ENCODE results near the gene NEDD9.

The NEDD9 gene

DNA sequence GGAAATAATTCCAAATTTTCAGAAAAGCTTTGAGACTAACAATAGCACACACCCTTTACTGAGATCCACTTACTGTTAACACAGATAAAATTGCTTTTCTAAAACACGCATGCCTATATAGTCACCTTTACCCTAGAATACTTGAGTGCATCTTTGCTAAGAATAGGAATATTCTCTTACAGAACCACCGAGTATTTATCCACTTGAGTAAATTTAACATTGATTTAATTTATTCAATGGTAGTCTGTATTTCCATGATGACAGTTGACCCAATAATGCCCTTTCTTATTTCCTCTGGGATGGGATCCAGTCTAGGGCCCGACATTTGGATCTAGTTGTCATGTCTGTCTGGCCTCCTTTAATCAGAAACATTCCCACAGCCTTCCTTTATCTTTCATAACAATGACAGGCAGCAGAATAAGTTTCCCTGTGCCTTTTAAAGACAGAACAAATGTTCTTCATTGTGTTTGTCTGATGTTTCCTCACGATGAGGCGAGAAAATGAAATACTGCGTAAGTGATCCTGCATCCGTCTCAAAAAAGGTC lies 64.3 kb downstream of the NEDD9 start:
- DNase-seq: no peak

GRCh38 chr6:11166948-11167347 lies 65.5 kb downstream of the NEDD9 start:
- DNase-seq: no peak

GRCh38 chr6:11164717-11165646 lies 67.5 kb downstream of the NEDD9 start:
- no peak for DNase-seq

DNA sequence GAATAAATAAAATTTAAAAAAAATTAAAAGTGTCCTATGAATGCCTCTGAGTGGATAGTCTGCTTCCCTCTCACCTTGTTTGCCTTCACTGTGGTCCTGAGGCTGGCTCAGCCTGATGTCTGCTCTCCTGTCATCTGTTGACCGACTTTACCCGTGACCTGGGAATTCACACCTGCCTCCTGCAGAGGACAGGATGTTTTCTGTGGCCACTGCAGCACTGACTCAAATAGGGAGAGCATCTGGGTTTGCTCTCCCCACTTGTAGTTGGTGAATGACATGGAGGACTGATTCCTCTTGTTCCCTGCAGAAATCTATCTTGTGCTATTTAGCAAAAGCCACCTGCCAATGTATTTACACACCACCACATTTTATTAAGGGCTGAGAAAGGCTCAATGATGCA lies 68.5 kb downstream of the NEDD9 start:
- DNase-seq: no peak

DNA sequence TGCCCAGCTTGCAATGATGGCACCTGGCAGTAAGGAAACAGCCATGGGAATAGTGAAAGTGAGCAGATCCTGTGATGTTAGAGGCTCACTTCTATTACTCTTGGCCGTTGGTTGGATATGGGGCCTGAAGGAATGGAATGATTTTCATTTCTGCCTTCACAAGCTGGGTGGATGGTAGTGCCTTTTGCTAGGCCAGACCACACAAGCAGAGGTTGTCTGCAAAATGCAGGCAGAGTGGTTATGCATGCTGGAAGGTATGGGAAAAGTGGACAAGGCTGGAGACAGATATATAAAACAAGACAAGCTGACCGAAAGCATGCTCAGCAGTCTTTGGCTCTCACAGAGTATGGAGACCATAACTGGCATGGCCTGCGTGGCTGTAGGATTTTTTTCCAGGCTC lies 70.2 kb downstream of the NEDD9 start:
- DNase-seq: no peak

DNA sequence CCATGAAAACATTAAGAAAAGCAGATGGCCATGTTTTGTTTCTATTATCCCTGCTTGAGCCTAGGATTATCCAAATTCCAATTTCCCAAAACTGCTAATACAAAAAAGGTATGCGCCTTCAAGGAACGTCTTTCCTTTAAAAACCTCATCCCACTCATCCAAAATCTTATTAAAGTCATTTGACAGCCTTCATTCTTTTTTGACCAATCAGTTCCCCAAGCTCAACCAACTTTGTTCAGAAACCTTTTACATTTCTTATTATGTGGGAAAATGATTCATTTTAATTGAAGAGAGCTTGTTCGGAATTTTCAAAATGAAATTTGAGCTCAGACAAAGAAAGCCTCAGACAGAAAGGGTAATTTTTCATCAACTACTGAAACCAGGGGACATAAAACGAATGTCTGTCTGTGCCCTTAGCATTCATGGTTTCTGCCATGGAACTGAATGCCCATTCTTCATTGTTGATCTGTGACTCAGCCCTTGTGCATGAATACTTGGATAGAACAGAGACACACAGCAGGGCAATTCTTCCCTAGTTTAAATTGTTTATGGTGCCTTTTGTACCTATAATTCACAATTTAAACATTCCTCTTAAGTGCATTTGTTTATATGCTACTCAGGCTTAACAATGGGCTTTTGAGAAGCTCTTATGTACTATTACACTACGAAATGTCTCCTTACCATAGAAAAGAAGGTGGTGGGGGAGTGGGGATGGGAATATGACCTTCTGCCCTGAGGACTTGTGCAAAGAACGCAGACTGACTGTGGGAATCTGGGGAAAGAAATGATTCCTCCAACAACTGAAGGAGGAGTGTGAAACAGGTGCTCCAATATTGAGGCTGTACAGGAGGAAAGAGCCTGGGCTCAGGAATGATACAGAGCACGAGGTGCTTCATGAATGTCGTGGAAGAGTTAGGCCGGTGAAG lies 71.2 kb downstream of the NEDD9 start:
- DNase-seq: no peak

GRCh38 chr6:11160199-11160598 lies 72.3 kb downstream of the NEDD9 start:
- no peak for DNase-seq

GRCh38 chr6:11155589-11155988 lies 76.9 kb downstream of the NEDD9 start:
- DNase-seq: no peak

- DNase-seq: no peak
These were observed 79.0 kb downstream of the NEDD9 start for GRCh38 chr6:11153447-11153846.

DNA sequence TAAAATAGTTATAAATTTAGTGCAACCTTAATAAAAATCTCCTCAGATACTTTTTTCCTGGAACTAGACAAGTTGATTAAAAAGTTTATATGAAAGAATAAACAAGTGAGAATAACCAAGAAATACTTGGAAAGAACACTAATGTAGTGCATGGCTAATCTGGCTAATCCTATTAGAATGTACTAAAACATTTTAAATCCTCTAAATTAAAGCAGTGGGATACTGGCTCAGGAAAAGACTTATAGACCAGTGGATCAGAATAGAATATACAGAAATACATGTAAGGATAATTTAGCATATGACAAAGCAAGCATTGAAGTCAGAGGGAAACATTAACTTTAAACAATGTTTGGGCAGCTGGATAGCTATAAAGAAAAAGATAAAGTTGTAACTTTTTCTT lies 79.9 kb downstream of the NEDD9 start:
- no peak for DNase-seq

DNA sequence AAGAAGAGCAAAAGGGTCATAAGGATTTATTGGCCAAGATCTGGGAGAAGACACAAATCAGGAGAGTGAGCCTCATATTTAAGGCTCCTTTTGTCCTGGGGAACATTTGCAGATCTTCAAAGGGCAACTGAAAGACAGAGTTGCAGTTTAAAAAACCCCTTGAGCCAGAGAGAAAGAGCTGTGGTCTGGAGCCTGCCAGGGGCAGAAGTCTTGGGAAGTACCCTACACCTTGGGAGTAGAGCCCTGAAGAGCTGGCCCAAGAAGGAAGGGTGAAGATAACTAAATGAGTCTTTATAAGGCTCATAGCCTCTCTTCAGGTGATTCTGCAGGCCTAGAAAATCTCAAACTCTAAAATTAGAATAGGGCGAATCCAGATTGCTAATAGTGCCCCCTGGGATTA lies 81.0 kb downstream of the NEDD9 start:
- no peak for DNase-seq

DNA sequence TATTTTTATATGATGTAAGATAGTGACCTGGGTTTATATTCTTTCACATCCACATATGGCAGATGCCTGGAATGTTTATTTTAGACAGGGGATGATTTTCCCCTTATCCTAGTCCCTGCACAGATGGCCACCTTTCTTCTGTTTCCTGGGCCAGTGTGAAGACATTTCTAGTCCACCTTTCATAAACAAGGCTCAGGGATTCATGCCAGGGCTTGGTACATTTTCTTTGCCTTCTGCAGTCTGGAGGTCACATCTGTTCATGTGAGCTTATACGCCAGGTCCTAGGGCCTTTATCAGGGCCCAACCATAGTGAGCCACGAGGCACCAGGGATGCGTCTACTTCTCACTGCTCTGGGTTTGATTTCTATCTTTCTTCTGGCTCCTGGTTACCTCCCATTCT lies 82.9 kb downstream of the NEDD9 start:
- DNase-seq: no peak

GRCh38 chr6:11146117-11146826 lies 86.2 kb downstream of the NEDD9 start:
- DNase-seq: no peak

- peak; percentile 31 for DNase-seq
These were observed 88.0 kb downstream of the NEDD9 start for GRCh38 chr6:11144393-11144851.

DNA sequence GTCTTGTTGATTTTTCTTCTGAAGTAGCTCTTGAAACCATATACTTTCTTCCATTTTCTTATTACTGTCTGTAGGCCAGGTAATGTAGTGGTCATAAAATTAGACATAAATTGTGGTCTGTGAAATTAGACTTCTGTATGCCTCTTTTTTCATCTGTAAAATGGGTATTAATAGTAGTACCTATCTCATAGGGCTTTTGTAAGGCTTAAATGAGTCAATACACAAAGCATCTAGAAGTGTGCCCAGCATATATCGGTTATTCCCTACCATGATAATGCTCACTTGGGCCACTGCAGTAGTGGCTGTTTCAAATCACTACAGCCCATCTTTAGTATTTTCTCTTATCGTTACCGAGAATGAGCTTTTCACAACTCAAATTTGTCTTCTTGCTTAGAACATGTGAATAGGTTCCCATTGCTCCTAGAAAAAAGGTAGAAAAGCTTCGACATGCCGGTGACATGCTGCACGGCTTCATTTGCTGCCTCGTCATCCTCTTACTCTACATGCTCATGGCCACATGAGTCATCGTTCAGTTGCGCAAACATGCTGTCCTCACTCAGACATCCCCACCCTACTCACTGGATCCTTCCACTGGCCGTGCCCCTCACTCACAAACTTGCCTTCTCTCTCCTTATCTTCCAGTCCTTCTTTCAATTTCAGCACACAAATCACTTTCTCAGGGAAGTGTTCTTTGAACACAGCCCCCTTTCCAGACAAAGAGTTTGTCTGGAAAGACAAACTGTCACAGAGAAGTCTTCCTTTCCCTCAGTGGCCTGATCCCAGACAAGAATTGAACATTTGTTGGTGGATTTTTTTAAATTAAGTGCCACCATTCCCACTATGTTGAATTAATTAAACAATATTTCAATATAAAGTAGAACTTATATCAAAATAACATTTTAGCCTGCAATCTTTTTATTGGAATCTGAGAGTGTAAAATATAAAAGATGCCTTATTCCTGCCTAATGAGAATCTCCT lies 88.8 kb downstream of the NEDD9 start:
- DNase-seq: peak; percentile 69

DNA sequence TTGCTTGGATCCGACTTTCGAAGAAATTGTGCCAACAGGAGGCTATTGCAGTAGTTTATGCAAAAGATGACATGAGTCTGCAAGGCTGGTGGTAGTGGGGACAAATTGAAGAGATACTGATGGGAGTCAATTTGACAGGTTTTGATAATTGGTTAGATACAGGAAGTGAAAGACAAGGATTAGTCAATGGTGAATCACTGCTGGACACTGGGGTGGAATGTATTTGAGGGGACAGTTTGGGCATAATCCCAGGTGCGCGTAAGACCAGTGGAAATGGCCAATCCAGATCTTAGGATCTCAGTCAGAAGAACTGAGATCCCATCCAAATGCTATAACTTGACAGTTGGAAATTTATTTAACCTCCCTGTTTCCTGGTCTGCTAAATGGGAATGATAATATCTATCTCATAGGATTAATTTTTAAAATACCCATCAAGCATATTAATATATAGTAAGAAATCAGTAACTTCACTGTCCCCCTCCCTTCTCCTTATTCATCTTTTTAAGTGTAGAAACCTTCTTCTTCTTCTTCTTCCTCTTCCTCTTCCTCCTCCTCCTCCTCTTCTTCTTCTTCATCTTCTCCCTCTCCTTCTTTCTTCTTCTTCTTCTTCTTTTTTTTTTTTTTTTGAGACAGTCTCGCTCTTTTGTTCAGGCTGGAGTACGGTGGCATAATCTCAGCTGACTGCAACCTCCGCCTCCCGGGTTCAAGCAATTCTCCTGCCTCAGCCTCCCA lies 90.0 kb downstream of the NEDD9 start:
- DNase-seq: no peak

DNA sequence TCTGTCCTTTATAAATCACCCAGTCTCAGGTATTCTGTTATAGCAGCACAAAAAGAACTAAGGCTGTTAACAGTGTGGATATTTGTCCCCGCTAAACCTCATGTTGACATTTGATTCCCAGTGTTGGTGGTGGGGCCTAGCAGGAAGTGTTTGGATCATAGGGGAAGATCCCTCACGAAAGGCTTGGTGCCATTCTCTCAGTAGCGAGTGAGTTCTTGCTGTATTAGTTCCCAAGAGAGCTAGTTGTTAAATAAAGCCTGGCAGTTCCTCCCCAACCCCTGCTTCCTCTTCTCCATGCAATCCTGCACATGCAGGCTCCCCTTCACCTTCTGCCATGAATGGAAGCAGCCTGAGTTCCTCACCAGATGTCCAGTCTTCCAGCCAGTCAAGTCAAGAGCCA lies 91.2 kb downstream of the NEDD9 start:
- no peak for DNase-seq

GRCh38 chr6:11140056-11140455 lies 92.4 kb downstream of the NEDD9 start:
- no peak for DNase-seq

DNA sequence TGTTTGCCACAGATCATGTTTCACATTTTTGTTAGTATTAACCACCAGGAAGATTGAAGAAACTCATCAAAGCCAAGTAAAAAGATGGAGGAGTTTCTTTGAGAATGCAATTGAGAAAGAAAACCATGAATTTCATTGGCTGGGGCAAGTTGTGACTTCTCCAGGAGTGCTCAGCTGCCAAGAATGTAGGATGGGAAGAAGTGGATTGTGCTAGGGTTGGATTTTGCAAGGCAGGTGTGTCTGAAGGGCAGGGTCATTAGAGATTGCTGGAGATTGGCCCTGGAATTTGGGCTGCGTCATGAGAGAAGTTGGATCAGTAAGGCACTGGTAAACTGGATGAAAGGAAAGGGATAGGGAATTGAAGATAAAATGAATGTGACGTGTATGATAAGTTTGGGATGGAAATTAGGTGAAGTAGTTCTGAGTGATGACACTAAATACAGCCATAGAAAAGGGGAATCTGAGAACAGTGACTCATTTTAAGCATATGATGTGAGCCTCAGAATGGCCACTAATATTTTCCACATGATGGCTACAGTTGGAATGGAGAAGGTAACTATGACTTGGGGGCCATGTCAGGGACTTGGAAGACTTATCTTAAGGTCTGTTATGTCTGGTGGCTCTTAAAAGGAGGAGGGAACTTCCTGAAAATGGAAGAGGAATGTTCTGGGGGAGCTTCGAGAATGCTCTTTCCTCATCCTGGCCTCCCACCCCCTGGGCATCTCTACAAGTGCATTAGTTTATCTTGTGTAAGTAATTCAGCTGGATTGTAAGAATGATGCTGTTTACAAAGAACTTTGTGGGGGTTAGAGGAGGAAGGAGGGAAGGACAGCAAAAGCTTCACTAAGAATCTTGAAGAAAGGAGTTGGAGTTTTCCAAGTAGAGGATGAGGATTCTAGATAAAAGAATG lies 93.2 kb downstream of the NEDD9 start:
- no peak for DNase-seq

DNA sequence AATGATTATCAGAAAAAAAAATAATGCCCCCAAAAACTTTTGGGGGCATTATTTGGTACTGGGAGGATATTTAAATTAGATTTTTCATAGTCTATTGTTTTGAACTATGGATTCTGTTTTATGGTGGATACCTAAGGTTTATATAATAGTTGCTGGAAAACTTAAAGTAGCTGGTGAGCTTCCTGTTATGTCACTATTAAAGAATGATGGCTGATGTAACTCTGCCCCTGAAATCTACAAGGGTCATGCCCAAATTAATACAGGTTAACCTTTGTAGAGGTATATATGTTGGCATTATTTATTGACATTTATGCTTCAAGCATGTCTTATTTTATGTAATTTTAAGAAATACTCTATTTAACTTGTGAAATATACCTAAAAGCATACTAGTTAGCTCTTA lies 95.7 kb downstream of the NEDD9 start:
- DNase-seq: no peak

Measured in GF-D8 (cell line).